ENCODE results near the gene TBX5. TPM values are rescaled to one million over a fixed set of nuclear protein-coding genes. Genes with fewer than 3 reads are reported as not detected.

TBX5 gene
- total RNA-seq, 4 donors from 2014 or later = not detected

GRCh38 chr12:114320101-114320500, 85.8 kb downstream of the TBX5 start:
- TF ChIP-seq CTCF (IDR thresholded peaks at IDR 0.05) = no peak
- no peak for DNase-seq (ENCODE audit: low spot score)
- ATAC-seq (ENCODE audit: low FRiP score) = no peak

- peak; percentile 23 for DNase-seq (ENCODE audit: low spot score)
- peak; percentile 81 for ATAC-seq (ENCODE audit: low FRiP score)
- TF ChIP-seq CTCF (IDR thresholded peaks at IDR 0.05) = no peak
Observed at GRCh38 chr12:114319422-114319821, 86.5 kb downstream of the TBX5 start.

GRCh38 chr12:114318984-114319383, 87.0 kb downstream of the TBX5 start:
- ATAC-seq (ENCODE audit: low FRiP score) (no peak), DNase-seq (ENCODE audit: low spot score) (no peak)
- TF ChIP-seq CTCF (IDR thresholded peaks at IDR 0.05) = no peak

- DNase-seq (ENCODE audit: low spot score) = no peak
- ATAC-seq (ENCODE audit: low FRiP score) = peak; percentile 47
- TF ChIP-seq CTCF (IDR thresholded peaks at IDR 0.05) = no peak
Observed at GRCh38 chr12:114316076-114316475, 89.9 kb downstream of the TBX5 start.

GRCh38 chr12:114314974-114315720, 90.8 kb downstream of the TBX5 start:
- ATAC-seq (ENCODE audit: low FRiP score) (no peak), DNase-seq (ENCODE audit: low spot score) (no peak)
- TF ChIP-seq CTCF (IDR thresholded peaks at IDR 0.05) = no peak

GRCh38 chr12:114314403-114314802, 91.5 kb downstream of the TBX5 start:
- no peak for TF ChIP-seq CTCF (IDR thresholded peaks at IDR 0.05)
- ATAC-seq (ENCODE audit: low FRiP score) (no peak), DNase-seq (ENCODE audit: low spot score) (no peak)

GRCh38 chr12:114313910-114314309, 92.0 kb downstream of the TBX5 start:
- no peak for ATAC-seq (ENCODE audit: low FRiP score)
- TF ChIP-seq CTCF (IDR thresholded peaks at IDR 0.05) = no peak

More at GRCh38 chr12:114313910-114314309, 92.0 kb downstream of the TBX5 start:
- no peak for DNase-seq (ENCODE audit: low spot score)
